H9 (cell line): ENCODE measurements around the gene GRM1. TPM values are rescaled to one million over a fixed set of nuclear protein-coding genes. Genes with fewer than 3 reads are reported as not detected.

Source experiments
- DNase-seq: peaks from one replicate; pipeline ENCODE4 v3.0.0-alpha.2; 2017
- H2AFZ ChIP-seq: one replicate; pipeline ENCODE4 v1.6.1; 2013; ENCODE audit warnings: mild to moderate bottlenecking, low read length, control low read depth, moderate library complexity
- H2AK5ac ChIP-seq: 2 replicates; pipeline ENCODE4 v1.6.1; 2013; ENCODE audit warnings: low read length, control low read depth, mixed read lengths; ENCODE audit not compliant: insufficient read length
- H2BK120ac ChIP-seq: one replicate; pipeline ENCODE4 v1.6.1; 2013; ENCODE audit warnings: low read depth, mild to moderate bottlenecking, low read length, control low read depth, inconsistent platforms; ENCODE audit not compliant: poor library complexity, severe bottlenecking
- H2BK12ac ChIP-seq: 2 replicates; pipeline ENCODE4 v1.6.1; 2013; ENCODE audit warnings: low read length, control low read depth, mixed read lengths, low read depth; ENCODE audit not compliant: insufficient read length
- H2BK15ac ChIP-seq: 2 replicates; pipeline ENCODE4 v1.6.1; 2013; ENCODE audit warnings: low read depth, low read length, control low read depth
- H2BK20ac ChIP-seq: one replicate; pipeline ENCODE4 v1.6.1; 2013; ENCODE audit warnings: low read depth, mild to moderate bottlenecking, low read length, control low read depth, inconsistent platforms; ENCODE audit not compliant: poor library complexity, severe bottlenecking
- H2BK5ac ChIP-seq: 2 replicates; pipeline ENCODE4 v1.6.1; 2013; ENCODE audit warnings: low read length, control low read depth, mixed read lengths; ENCODE audit not compliant: insufficient read length
- H3K14ac ChIP-seq: 2 replicates; pipeline ENCODE4 v1.6.1; 2013; ENCODE audit warnings: low read length, control low read depth; ENCODE audit not compliant: insufficient read depth
- H3K18ac ChIP-seq: 2 replicates; pipeline ENCODE4 v1.6.1; 2013; ENCODE audit warnings: low read depth, mild to moderate bottlenecking, mixed read lengths, low read length, control low read depth; ENCODE audit not compliant: insufficient read length
- H3K23ac ChIP-seq: 2 replicates; pipeline ENCODE4 v1.6.1; 2013; ENCODE audit warnings: low read length, control low read depth, mixed read lengths, low read depth; ENCODE audit not compliant: insufficient read length
- H3K23me2 ChIP-seq: 2 replicates; pipeline ENCODE4 v1.6.1; 2013; ENCODE audit warnings: low read depth, mild to moderate bottlenecking, mixed read lengths, low read length, control low read depth; ENCODE audit not compliant: insufficient read length, poor library complexity, severe bottlenecking
- H3K27ac ChIP-seq: 2 replicates; pipeline ENCODE4 v1.5.1; 2013; ENCODE audit warnings: low read length, control low read depth, mixed read lengths, low read depth; ENCODE audit not compliant: insufficient read length
- H3K27me3 ChIP-seq: 2 replicates; pipeline ENCODE4 v1.6.1; 2013; ENCODE audit warnings: low read length, control low read depth, inconsistent platforms; ENCODE audit not compliant: insufficient read depth
- H3K4ac ChIP-seq: 2 replicates; pipeline ENCODE4 v1.6.1; 2013; ENCODE audit warnings: low read depth, mild to moderate bottlenecking, control low read depth, inconsistent platforms, low read length, moderate library complexity
- H3K4me1 ChIP-seq: 2 replicates; pipeline ENCODE4 v1.6.1; 2013; ENCODE audit warnings: low read length, control low read depth, inconsistent platforms; ENCODE audit not compliant: insufficient read depth
- H3K4me2 ChIP-seq: 2 replicates; pipeline ENCODE4 v1.6.1; 2013; ENCODE audit warnings: low read length, control low read depth, mixed read lengths; ENCODE audit not compliant: insufficient read length, insufficient read depth
- H3K56ac ChIP-seq: 2 replicates; pipeline ENCODE4 v1.6.1; 2013; ENCODE audit warnings: low read depth, mild to moderate bottlenecking, mixed read lengths, low read length, control low read depth; ENCODE audit not compliant: insufficient read length
- H3K79me1 ChIP-seq: 2 replicates; pipeline ENCODE4 v1.6.1; 2013; ENCODE audit warnings: low read depth, mild to moderate bottlenecking, moderate library complexity, low read length, control low read depth, inconsistent platforms; ENCODE audit not compliant: insufficient read depth, poor library complexity, severe bottlenecking
- H3K79me2 ChIP-seq: 2 replicates; pipeline ENCODE4 v1.6.1; 2013; ENCODE audit warnings: low read length, control low read depth, inconsistent platforms; ENCODE audit not compliant: insufficient read depth
- H3K9ac ChIP-seq: 2 replicates; pipeline ENCODE4 v1.6.1; 2013; ENCODE audit warnings: low read length, control low read depth, mixed read lengths; ENCODE audit not compliant: insufficient read length; ENCODE audit errors: extremely low read depth
- H3K9me3 ChIP-seq: one replicate; pipeline ENCODE4 v1.6.1; 2013; ENCODE audit warnings: low read depth, low read length, inconsistent platforms; ENCODE audit not compliant: control insufficient read depth
- H3T11ph ChIP-seq: one replicate; pipeline ENCODE4 v1.6.1; 2013; ENCODE audit warnings: mild to moderate bottlenecking, low read length, control low read depth, inconsistent platforms
- H4K20me1 ChIP-seq: one replicate; pipeline ENCODE4 v1.6.1; 2013; ENCODE audit not compliant: control insufficient read depth, insufficient read length, insufficient read depth
- H4K5ac ChIP-seq: 2 replicates; pipeline ENCODE4 v1.6.1; 2013; ENCODE audit warnings: low read depth, mild to moderate bottlenecking, mixed read lengths, low read length, control low read depth; ENCODE audit not compliant: insufficient read length
- H4K8ac ChIP-seq: replicated peaks from 2 replicates; pipeline ENCODE4 v1.6.1; 2013; ENCODE audit warnings: low read length, control low read depth, mixed read lengths, low read depth; ENCODE audit not compliant: insufficient read length
- H4K91ac ChIP-seq: 2 replicates; pipeline ENCODE4 v1.6.1; 2013; ENCODE audit warnings: low read depth, mild to moderate bottlenecking, moderate library complexity, mixed read lengths, low read length, control low read depth; ENCODE audit not compliant: insufficient read length
- H3K27ac Mint-ChIP-seq, 3 experiments: 2 replicates in 2 of 3; 3 replicates in 1 of 3; pipeline ENCODE4 v1.8.0; 2020 to 2021; ENCODE audit warnings: mixed read lengths in 3 of 3, mild to moderate bottlenecking in 1 of 3, moderate library complexity in 1 of 3
- H3K27me3 Mint-ChIP-seq: 2 replicates; pipeline ENCODE4 v1.8.0; 2021; ENCODE audit warnings: low read depth, mild to moderate bottlenecking, moderate library complexity, mixed read lengths
- H3K36me3 Mint-ChIP-seq, 3 experiments: 2 replicates in 2 of 3; 3 replicates in 1 of 3; pipeline ENCODE4 v1.8.0; 2020 to 2021; ENCODE audit warnings: low read depth in 3 of 3, mixed read lengths in 3 of 3; ENCODE audit not compliant: insufficient read depth in 1 of 3
- H3K4me1 Mint-ChIP-seq, 2 experiments: 2 replicates each; pipeline ENCODE4 v1.8.0; 2020; ENCODE audit warnings: mixed read lengths in 2 of 2
- H3K4me3 Mint-ChIP-seq, 2 experiments: 2 replicates in 1 of 2; 3 replicates in 1 of 2; pipeline ENCODE4 v1.8.0; 2020 to 2021; ENCODE audit warnings: mild to moderate bottlenecking in 2 of 2, mixed read lengths in 2 of 2, moderate library complexity in 1 of 2
- H3K9me3 Mint-ChIP-seq, 2 experiments: 2 replicates in 1 of 2; 3 replicates in 1 of 2; pipeline ENCODE4 v1.8.0; 2020; ENCODE audit warnings: mild to moderate bottlenecking in 2 of 2, mixed read lengths in 2 of 2, moderate library complexity in 1 of 2
- CTCF ChIP-seq: fragments of 200-600 bp; sonication (generic); conservative IDR thresholded peaks from 3 replicates; pipeline ENCODE4 v1.8.0; 2021; ENCODE audit warnings: antibody characterized with exemption, mild to moderate bottlenecking
- WGBS: extraction: QIAGEN DNeasy Blood & Tissue Kit; methylation state at CpG from one replicate; pipeline ENCODE4 v1.1.7; 2013; ENCODE audit warnings: missing lambda C conversion rate, low lambda C conversion rate, mixed read lengths; ENCODE audit not compliant: insufficient read length; ENCODE audit errors: extremely low coverage; 5-methylcytosine and 5-hydroxymethylcytosine counted together
- total RNA-seq: library from RNA; stranded (reverse); gene quantifications from 2 replicates; pipeline ENCODE4 v1.2.1, GENCODE V29; 2021

GRM1 gene
- total RNA-seq, 1 experiment from 2014 or later, result 0.39 TPM

GRCh38 chr6:146484411-146484810, 455.5 kb downstream of the GRM1 start:
- no peak overlapping the region for H3K18ac ChIP-seq
- no peak overlapping the region for H3K14ac ChIP-seq
- H3K4me1 ChIP-seq, result no peaks in the 10 kb centered on the region
- H2BK5ac ChIP-seq, result no peak overlapping the region
- Mint-ChIP-seq H3K27ac (no peak overlapping the region), H3K4me3 (no peak overlapping the region), H3K4me1 (no peaks in the 10 kb centered on the region), H3K9me3 (peaks cover 4 to 8% of the 10 kb centered on the region in 2 experiments; a peak in 4 of 5 replicates), H3K27me3 (no peaks in the 10 kb centered on the region; the same call in 1 of the 2 replicates), H3K36me3 (no peaks in the 10 kb centered on the region; a peak in 1 of 7 replicates)
- no peak overlapping the region for H2BK15ac ChIP-seq
- H2AFZ ChIP-seq, result no peak overlapping the region
- no peak for TF ChIP-seq CTCF
- no peak overlapping the region for H2AK5ac ChIP-seq
- no peaks in the 10 kb centered on the region for H3K9me3 ChIP-seq
- no peak overlapping the region for H4K5ac ChIP-seq
- no peak overlapping the region for H4K91ac ChIP-seq
- H2BK120ac ChIP-seq, result no peak overlapping the region
- H3K79me2 ChIP-seq, result no peaks in the 10 kb centered on the region
- no peak overlapping the region for H4K8ac ChIP-seq
- no peak for DNase-seq
- H3K23ac ChIP-seq, result no peak overlapping the region
- H3K4me2 ChIP-seq, result no peak overlapping the region
- no peaks in the 10 kb centered on the region for H4K20me1 ChIP-seq
- no peak overlapping the region for H3K9ac ChIP-seq
- H3K4ac ChIP-seq, result no peak overlapping the region
- no peak overlapping the region for H2BK20ac ChIP-seq
- no peaks in the 10 kb centered on the region for H3K23me2 ChIP-seq
- H2BK12ac ChIP-seq, result no peak overlapping the region
- no peak overlapping the region for H3T11ph ChIP-seq
- no peaks in the 10 kb centered on the region for H3K79me1 ChIP-seq
- no peak overlapping the region for H3K56ac ChIP-seq
- no CpG with 5 or more reads among the region's 3 CpGs for WGBS
- no peak overlapping the region for H3K27ac ChIP-seq
- no peaks in the 10 kb centered on the region for H3K27me3 ChIP-seq

Other genes starting within 250 kb of the GRM1 start
- 16.9 and 17.2 TPM in 2 replicates for gene FBXO30, start 214.3 kb upstream of the GRM1 start, total RNA-seq
- gene SHPRH, start 64.7 kb upstream of the GRM1 start, total RNA-seq, result 24.7 and 27.7 TPM in 2 replicates